Liver (tissue), 9 donors: Measurements from ENCODE around the gene ZMYM4. TPM values are rescaled to one million over a fixed set of nuclear protein-coding genes. Genes with fewer than 3 reads are reported as not detected.

Experiments used
- DNase-seq: peaks from one replicate; pipeline ENCODE4 v3.0.0-alpha.2; 2017; ENCODE audit warnings: low spot score
- H3K27ac ChIP-seq, 2 donors: one replicate each; pipeline ENCODE4 v1.7.0; 2013; ENCODE audit warnings: inconsistent platforms in 2 of 2, low read length in 2 of 2, control low read depth in 1 of 2, low read depth in 1 of 2, mild to moderate bottlenecking in 1 of 2
- H3K27me3 ChIP-seq, 4 donors: one replicate each; pipeline versions ENCODE4 v1.6.1 to v1.7.0; 2013; ENCODE audit warnings: low read length in 3 of 4, inconsistent platforms in 1 of 4, mild to moderate bottlenecking in 1 of 4, moderate library complexity in 1 of 4; ENCODE audit not compliant: control insufficient read depth in 4 of 4, insufficient read depth in 4 of 4
- H3K36me3 ChIP-seq, 4 donors: one replicate each; pipeline versions ENCODE4 v1.6.1 to v1.7.0; 2013; ENCODE audit warnings: low read length in 3 of 4, mild to moderate bottlenecking in 3 of 4, low read depth in 1 of 4, moderate library complexity in 1 of 4; ENCODE audit not compliant: control insufficient read depth in 4 of 4, insufficient read depth in 3 of 4
- H3K4me1 ChIP-seq, 4 donors: one replicate each; pipeline versions ENCODE4 v1.6.1 to v1.7.0; 2013; ENCODE audit warnings: low read length in 3 of 4, mild to moderate bottlenecking in 3 of 4, moderate library complexity in 1 of 4; ENCODE audit not compliant: control insufficient read depth in 4 of 4, insufficient read depth in 4 of 4
- H3K4me3 ChIP-seq, 3 donors: one replicate each; pipeline versions ENCODE4 v1.6.1 to v1.7.0; 2013; ENCODE audit warnings: low read length in 3 of 3, control low read depth in 1 of 3, low read depth in 1 of 3, mild to moderate bottlenecking in 1 of 3
- H3K9ac ChIP-seq, 2 donors: one replicate each; pipeline ENCODE4 v1.7.0; 2013; ENCODE audit warnings: low read length in 2 of 2, mild to moderate bottlenecking in 2 of 2, moderate library complexity in 2 of 2, control low read depth in 1 of 2, low read depth in 1 of 2
- H3K9me3 ChIP-seq, 4 donors: one replicate each; pipeline versions ENCODE4 v1.6.1 to v1.7.0; 2013; ENCODE audit warnings: low read length in 3 of 4; ENCODE audit not compliant: control insufficient read depth in 4 of 4
- ATF3 ChIP-seq: IDR thresholded peaks from 2 replicates; pipeline ENCODE4 v1.6.1; 2016; ENCODE audit warnings: antibody characterized with exemption
- CTCF ChIP-seq: fragments of 150-350 bp; IDR thresholded peaks from 2 replicates; pipeline ENCODE4 v1.5.1; 2017; ENCODE audit warnings: improper control_type of control experiment, low read depth, low read length; ENCODE audit not compliant: missing input control
- EGR1 ChIP-seq, 2 donors: IDR thresholded peaks; 2 replicates each; pipeline ENCODE4 v1.6.1; 2016 to 2018; ENCODE audit warnings: antibody characterized with exemption in 2 of 2, low read depth in 2 of 2
- FOXA1 ChIP-seq: IDR thresholded peaks from 2 replicates; pipeline ENCODE4 v1.6.1; 2016; ENCODE audit warnings: antibody characterized with exemption
- FOXA2 ChIP-seq: IDR thresholded peaks from 2 replicates; pipeline ENCODE4 v1.6.1; 2016; ENCODE audit warnings: antibody characterized with exemption
- GABPA ChIP-seq, 2 donors: IDR thresholded peaks in 1 of 2; conservative IDR thresholded peaks in 1 of 2; 2 replicates each; pipeline ENCODE4 v1.6.1; 2016; ENCODE audit warnings: antibody characterized with exemption in 2 of 2, mild to moderate bottlenecking in 1 of 2, moderate library complexity in 1 of 2
- HNF4A ChIP-seq, 2 donors: conservative IDR thresholded peaks; 2 replicates each; pipeline ENCODE4 v1.6.1; 2016; ENCODE audit warnings: antibody characterized with exemption in 2 of 2, mild to moderate bottlenecking in 2 of 2
- HNF4G ChIP-seq: IDR thresholded peaks from 2 replicates; pipeline ENCODE4 v1.6.1; 2016; ENCODE audit warnings: antibody characterized with exemption
- JUND ChIP-seq, 2 donors: IDR thresholded peaks; 2 replicates each; pipeline ENCODE4 v1.6.1; 2016; ENCODE audit warnings: antibody characterized with exemption in 2 of 2
- MAX ChIP-seq: IDR thresholded peaks from 2 replicates; pipeline ENCODE4 v1.6.1; 2016; ENCODE audit warnings: antibody characterized with exemption
- NR2F2 ChIP-seq: IDR thresholded peaks from 2 replicates; pipeline ENCODE4 v1.6.1; 2016; ENCODE audit warnings: antibody characterized with exemption
- RAD21 ChIP-seq, 2 donors: IDR thresholded peaks; 2 replicates each; pipeline ENCODE4 v1.6.1; 2016; ENCODE audit warnings: antibody characterized with exemption in 2 of 2, mild to moderate bottlenecking in 2 of 2
- RXRA ChIP-seq, 2 donors: IDR thresholded peaks; 2 replicates each; pipeline ENCODE4 v1.6.1; 2017 to 2018; ENCODE audit warnings: antibody characterized with exemption in 2 of 2, mild to moderate bottlenecking in 1 of 2
- SP1 ChIP-seq: IDR thresholded peaks from 2 replicates; pipeline ENCODE4 v1.6.1; 2018; ENCODE audit warnings: antibody characterized with exemption, mild to moderate bottlenecking
- TAF1 ChIP-seq: conservative IDR thresholded peaks from 2 replicates; pipeline ENCODE4 v1.6.1; 2016; ENCODE audit warnings: antibody characterized with exemption, mild to moderate bottlenecking
- YY1 ChIP-seq: IDR thresholded peaks from 2 replicates; pipeline ENCODE4 v1.6.1; 2016; ENCODE audit warnings: antibody characterized with exemption, mild to moderate bottlenecking
- ZBTB33 ChIP-seq: IDR thresholded peaks from 2 replicates; pipeline ENCODE4 v1.6.1; 2016; ENCODE audit warnings: antibody characterized with exemption
- WGBS: extraction: QIAGEN DNeasy Blood & Tissue Kit; methylation state at CpG from one replicate; pipeline ENCODE4 v1.1.7; 2013; 5-methylcytosine and 5-hydroxymethylcytosine counted together
- polyA plus RNA-seq, 2 donors: library from polyadenylated mRNA; stranded (reverse) in 1 of 2; unstranded in 1 of 2; fragments of 200-250 nt in 1 of 2; fragments of >200 nt in 1 of 2; fragmentation: Nextera tagmentation in 1 of 2; extraction: Ambion mirVana in 1 of 2; gene quantifications; one replicate each; pipeline versions ENCODE4 v1.2.1 to v1.2.3, GENCODE V29; 2013 to 2015
- total RNA-seq, 2 donors: library from RNA; depleted of rRNA; stranded (reverse); fragments of >200 nt; gene quantifications; one replicate each; pipeline ENCODE4 v1.2.3, GENCODE V29; 2014
- TF ChIP-seq, protein P1 (sequence below): IDR thresholded peaks from 2 replicates; pipeline ENCODE4 v1.6.1; 2016; ENCODE audit warnings: antibody characterized with exemption, mild to moderate bottlenecking
- donor health status: healthy.
- donor health status: healthy.
- donor health status: healthy.
- donor health status: healthy.
- donor health status: healthy.

The ZMYM4 gene
- total and polyA plus RNA-seq, 4 donors: 5.3 to 16.8 (median 10.5) TPM

GRCh38 chr1:35279555-35279904 is 11.0 kb downstream of the ZMYM4 start:
- H3K4me1 ChIP-seq: no peaks in the 10 kb centered on the region
- TF ChIP-seq FOXA2 (no peak), RXRA (IDR thresholded peaks at IDR 0.05) (no peak), MAX (no peak), GABPA (IDR thresholded peaks at IDR 0.05 in 1 of 2, conservative IDR thresholded peaks at IDR 0.05 in 1 of 2) (no peak), EGR1 (IDR thresholded peaks at IDR 0.05; ENCODE audit: low read depth in 2 of 2) (no peak), ZBTB33 (no peak), SP1 (no peak), NR2F2 (no peak), HNF4G (no peak), HNF4A (conservative IDR thresholded peaks at IDR 0.05) (no peak), CTCF (no peak), RAD21 (IDR thresholded peaks at IDR 0.05) (no peak), TAF1 (no peak), YY1 (no peak), FOXA1 (no peak), JUND (IDR thresholded peaks at IDR 0.05) (no peak), ATF3 (no peak)
- TF ChIP-seq, protein P1, sequence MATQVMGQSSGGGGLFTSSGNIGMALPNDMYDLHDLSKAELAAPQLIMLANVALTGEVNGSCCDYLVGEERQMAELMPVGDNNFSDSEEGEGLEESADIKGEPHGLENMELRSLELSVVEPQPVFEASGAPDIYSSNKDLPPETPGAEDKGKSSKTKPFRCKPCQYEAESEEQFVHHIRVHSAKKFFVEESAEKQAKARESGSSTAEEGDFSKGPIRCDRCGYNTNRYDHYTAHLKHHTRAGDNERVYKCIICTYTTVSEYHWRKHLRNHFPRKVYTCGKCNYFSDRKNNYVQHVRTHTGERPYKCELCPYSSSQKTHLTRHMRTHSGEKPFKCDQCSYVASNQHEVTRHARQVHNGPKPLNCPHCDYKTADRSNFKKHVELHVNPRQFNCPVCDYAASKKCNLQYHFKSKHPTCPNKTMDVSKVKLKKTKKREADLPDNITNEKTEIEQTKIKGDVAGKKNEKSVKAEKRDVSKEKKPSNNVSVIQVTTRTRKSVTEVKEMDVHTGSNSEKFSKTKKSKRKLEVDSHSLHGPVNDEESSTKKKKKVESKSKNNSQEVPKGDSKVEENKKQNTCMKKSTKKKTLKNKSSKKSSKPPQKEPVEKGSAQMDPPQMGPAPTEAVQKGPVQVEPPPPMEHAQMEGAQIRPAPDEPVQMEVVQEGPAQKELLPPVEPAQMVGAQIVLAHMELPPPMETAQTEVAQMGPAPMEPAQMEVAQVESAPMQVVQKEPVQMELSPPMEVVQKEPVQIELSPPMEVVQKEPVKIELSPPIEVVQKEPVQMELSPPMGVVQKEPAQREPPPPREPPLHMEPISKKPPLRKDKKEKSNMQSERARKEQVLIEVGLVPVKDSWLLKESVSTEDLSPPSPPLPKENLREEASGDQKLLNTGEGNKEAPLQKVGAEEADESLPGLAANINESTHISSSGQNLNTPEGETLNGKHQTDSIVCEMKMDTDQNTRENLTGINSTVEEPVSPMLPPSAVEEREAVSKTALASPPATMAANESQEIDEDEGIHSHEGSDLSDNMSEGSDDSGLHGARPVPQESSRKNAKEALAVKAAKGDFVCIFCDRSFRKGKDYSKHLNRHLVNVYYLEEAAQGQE: no peak

More at GRCh38 chr1:35279555-35279904, 11.0 kb downstream of the ZMYM4 start:
- no peak overlapping the region for H3K27ac ChIP-seq
- H3K4me3 ChIP-seq: no peak overlapping the region
- no peak for DNase-seq
- H3K9me3 ChIP-seq: peaks cover 0 to 2% (median under 1%) of the 10 kb centered on the region in 4 donors
- H3K36me3 ChIP-seq: peaks cover 0 to 5% (median 3%) of the 10 kb centered on the region in 4 donors
- no peak overlapping the region for H3K9ac ChIP-seq
- no peaks in the 10 kb centered on the region for H3K27me3 ChIP-seq
- WGBS: 89% methylated on average over 1 of the region's 1 CpG
